Effector memory CD4-positive, alpha-beta T cell (primary cell): Measurements from ENCODE around the gene DNAJA1.

ENCODE experiments used
- DNase-seq, 3 donors: peaks; one replicate each; pipeline ENCODE4 v3.0.0-alpha.2; 2020
- H3K27ac ChIP-seq: 2 replicates; pipeline ENCODE4 v1.7.0; 2013; ENCODE audit warnings: mild to moderate bottlenecking, low read length, moderate library complexity; ENCODE audit not compliant: insufficient read depth, poor library complexity, severe bottlenecking
- H3K27me3 ChIP-seq: replicated peaks from 2 replicates; pipeline ENCODE4 v1.7.0; 2013; ENCODE audit warnings: mild to moderate bottlenecking, low read length; ENCODE audit not compliant: insufficient read depth, control insufficient read depth, poor library complexity, severe bottlenecking
- H3K36me3 ChIP-seq: 2 replicates; pipeline ENCODE4 v1.7.0; 2013; ENCODE audit warnings: mild to moderate bottlenecking, low read length, moderate library complexity; ENCODE audit not compliant: control insufficient read depth, insufficient read depth
- H3K4me1 ChIP-seq: 2 replicates; pipeline ENCODE4 v1.7.0; 2013; ENCODE audit warnings: low read length, mild to moderate bottlenecking; ENCODE audit not compliant: control insufficient read depth, insufficient read depth, poor library complexity, severe bottlenecking
- H3K4me3 ChIP-seq: 2 replicates; pipeline ENCODE4 v1.7.0; 2013; ENCODE audit warnings: low read length, low read depth, mild to moderate bottlenecking; ENCODE audit not compliant: insufficient read depth, poor library complexity, severe bottlenecking
- H3K9me3 ChIP-seq: 2 replicates; pipeline ENCODE4 v1.7.0; 2013; ENCODE audit warnings: mild to moderate bottlenecking, low read length, moderate library complexity; ENCODE audit not compliant: control insufficient read depth

The DNAJA1 gene

GRCh38 chr9:33025572-33026342, 684 bp downstream of the DNAJA1 start:
- peak; percentile 72 to 82 (median 79) for DNase-seq
- Histone ChIP-seq H3K27me3 (no peaks in the 10 kb centered on the region), H3K27ac (peak overlapping the region; percentile 100), H3K9me3 (no peaks in the 10 kb centered on the region), H3K4me3 (peak overlapping the region; percentile 100), H3K4me1 (peaks cover 28% of the 10 kb centered on the region), H3K36me3 (peaks cover 34% of the 10 kb centered on the region)

GRCh38 chr9:33029231-33029786, 4.2 kb downstream of the DNAJA1 start:
- Histone ChIP-seq H3K4me1 (peaks cover 29% of the 10 kb centered on the region), H3K36me3 (peaks cover 68% of the 10 kb centered on the region), H3K27me3 (no peaks in the 10 kb centered on the region), H3K9me3 (no peaks in the 10 kb centered on the region), H3K4me3 (no peak overlapping the region), H3K27ac (no peak overlapping the region)
- DNase-seq = no peak

GRCh38 chr9:33030285-33030684, 5.2 kb downstream of the DNAJA1 start:
- no peaks in the 10 kb centered on the region for H3K9me3 ChIP-seq
- H3K4me3 ChIP-seq = no peak overlapping the region
- no peak for DNase-seq
- peaks cover 28% of the 10 kb centered on the region for H3K4me1 ChIP-seq
- no peaks in the 10 kb centered on the region for H3K27me3 ChIP-seq
- no peak overlapping the region for H3K27ac ChIP-seq
- peaks cover 78% of the 10 kb centered on the region for H3K36me3 ChIP-seq

- H3K4me1 ChIP-seq = peaks cover 21% of the 10 kb centered on the region
- no peaks in the 10 kb centered on the region for H3K27me3 ChIP-seq
- no peak overlapping the region for H3K27ac ChIP-seq
- no peak overlapping the region for H3K4me3 ChIP-seq
- peaks cover 91% of the 10 kb centered on the region for H3K36me3 ChIP-seq
- H3K9me3 ChIP-seq = no peaks in the 10 kb centered on the region
- no peak for DNase-seq
Measured at GRCh38 chr9:33032292-33032691, 7.2 kb downstream of the DNAJA1 start.

- H3K9me3 ChIP-seq = no peaks in the 10 kb centered on the region
- no peak overlapping the region for H3K27ac ChIP-seq
- peaks cover 92% of the 10 kb centered on the region for H3K36me3 ChIP-seq
- DNase-seq = no peak
- H3K4me3 ChIP-seq = no peak overlapping the region
- H3K4me1 ChIP-seq = peaks cover 16% of the 10 kb centered on the region
- no peaks in the 10 kb centered on the region for H3K27me3 ChIP-seq
Measured at GRCh38 chr9:33032865-33033264, 7.8 kb downstream of the DNAJA1 start.

GRCh38 chr9:33040792-33041431, 15.8 kb downstream of the DNAJA1 start:
- no peak overlapping the region for H3K27ac ChIP-seq
- H3K4me3 ChIP-seq = no peak overlapping the region
- DNase-seq = no peak
- no peaks in the 10 kb centered on the region for H3K9me3 ChIP-seq
- H3K4me1 ChIP-seq = peaks cover 4% of the 10 kb centered on the region
- no peaks in the 10 kb centered on the region for H3K27me3 ChIP-seq
- peaks cover 34% of the 10 kb centered on the region for H3K36me3 ChIP-seq

GRCh38 chr9:33041432-33042188, 16.5 kb downstream of the DNAJA1 start:
- DNase-seq = no peak
- Histone ChIP-seq H3K27ac (no peak overlapping the region), H3K4me1 (peaks cover 4% of the 10 kb centered on the region), H3K27me3 (no peaks in the 10 kb centered on the region), H3K4me3 (no peak overlapping the region), H3K9me3 (no peaks in the 10 kb centered on the region), H3K36me3 (peaks cover 31% of the 10 kb centered on the region)

GRCh38 chr9:33042473-33042872, 17.4 kb downstream of the DNAJA1 start:
- no peak for DNase-seq

GRCh38 chr9:33043671-33044070, 18.6 kb downstream of the DNAJA1 start:
- H3K4me3 ChIP-seq = peak overlapping the region; percentile 53
- no peak for DNase-seq
- no peaks in the 10 kb centered on the region for H3K9me3 ChIP-seq
- no peaks in the 10 kb centered on the region for H3K27me3 ChIP-seq
- H3K4me1 ChIP-seq = peaks cover 4% of the 10 kb centered on the region
- no peak overlapping the region for H3K27ac ChIP-seq
- H3K36me3 ChIP-seq = peaks cover 27% of the 10 kb centered on the region

More at GRCh38 chr9:33042473-33042872, 17.4 kb downstream of the DNAJA1 start:
- Histone ChIP-seq H3K9me3 (no peaks in the 10 kb centered on the region), H3K4me1 (peaks cover 4% of the 10 kb centered on the region), H3K4me3 (no peak overlapping the region), H3K27ac (no peak overlapping the region), H3K27me3 (no peaks in the 10 kb centered on the region), H3K36me3 (peaks cover 28% of the 10 kb centered on the region)
